ENCODE measurements around the gene EXTL2. TPM values are rescaled to one million over a fixed set of nuclear protein-coding genes. Genes with fewer than 3 reads are reported as not detected.

Gene EXTL2
- polyA plus RNA-seq, 1 donor (not counting 4 experiments of a cell fraction or from before 2014, with no cell fraction given) = 20.2 TPM

DNA sequence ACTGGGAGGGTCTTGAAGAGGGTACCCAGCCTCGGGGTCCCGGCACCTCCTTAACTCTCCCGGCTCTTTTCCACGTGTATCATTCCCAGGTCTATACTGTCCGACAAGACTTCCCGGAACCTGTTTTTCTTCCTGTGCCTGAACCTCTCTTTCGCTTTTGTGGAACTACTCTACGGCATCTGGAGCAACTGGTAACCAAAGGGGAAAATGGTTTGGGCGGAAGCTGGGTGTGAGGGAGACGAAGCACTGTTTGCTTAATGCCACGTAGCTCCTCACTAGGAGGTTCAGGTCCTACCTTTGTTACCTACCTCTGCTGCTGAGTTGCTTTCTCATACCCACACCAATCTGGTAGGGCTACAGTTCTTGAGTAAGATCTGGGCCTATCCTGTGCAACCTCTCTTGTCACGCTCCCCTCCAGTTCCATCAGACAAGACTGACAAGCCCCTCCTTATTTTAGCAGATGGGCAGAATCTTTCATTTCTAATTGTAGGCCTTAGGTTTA, 1.9 kb upstream of the EXTL2 start:
- FAIRE-seq = peak; percentile 20

DNA sequence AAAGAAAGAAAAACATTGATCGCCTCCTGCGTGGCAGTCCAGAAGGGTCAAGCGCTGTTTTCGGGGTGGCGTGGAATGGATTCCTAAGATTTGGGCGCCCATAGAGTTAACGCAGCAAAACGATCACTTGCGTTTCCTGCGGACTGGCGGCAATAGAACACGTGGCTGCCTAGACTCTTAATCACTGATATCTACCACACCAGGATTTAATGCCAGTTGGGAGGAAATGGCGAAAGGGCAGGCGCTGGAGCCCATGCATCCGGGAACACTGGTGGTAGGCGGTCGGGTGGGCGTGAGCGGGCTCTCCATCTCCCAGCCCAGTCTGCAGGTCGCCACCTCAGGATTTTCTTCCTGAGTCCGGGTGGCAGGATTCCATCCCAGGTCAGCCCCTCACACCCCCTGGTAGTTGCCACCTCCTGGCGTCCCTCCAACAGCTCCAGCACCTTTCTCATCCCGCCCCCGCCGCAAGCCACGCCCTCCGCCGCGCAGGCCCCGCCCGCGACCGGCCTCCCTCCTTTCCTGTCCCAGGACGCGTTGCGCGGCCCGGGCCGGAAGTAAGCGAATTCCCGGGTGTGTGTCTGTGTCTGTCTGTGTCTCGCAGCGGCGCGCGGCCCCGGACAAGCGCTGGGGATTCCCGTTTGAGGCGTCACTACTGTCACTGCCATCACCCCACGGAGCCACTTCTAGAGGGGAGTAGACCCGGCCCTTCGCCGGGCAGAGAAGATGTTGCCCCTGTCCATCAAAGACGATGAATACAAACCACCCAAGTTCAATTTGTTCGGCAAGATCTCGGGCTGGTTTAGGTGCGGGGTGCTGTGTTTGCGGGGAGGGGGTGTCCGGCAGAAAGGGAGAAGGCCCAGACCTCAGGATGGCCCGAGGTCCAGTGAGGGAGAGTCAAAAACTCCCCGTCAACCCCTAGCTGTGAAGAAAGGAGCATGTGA, 1.2 kb upstream of the EXTL2 start, which contains the start of gene SLC30A7:
Gene SLC30A7 (plus strand): TSS at position 551 of the 941 bp plus-strand sequence. CDS start 173 bp downstream, at position 724.
- TF ChIP-seq EZH2 (IDR thresholded peaks at IDR 0.05; ENCODE audit: low read length) = no peak
- no peak for TF ChIP-seq CTCF (optimal IDR thresholded peaks at IDR 0.05 in 1 of 3, IDR thresholded peaks at IDR 0.05 in 1 of 3, conservative IDR thresholded peaks at IDR 0.05 in 1 of 3; ENCODE audit: extremely low read depth in 1 of 3, insufficient read depth in 2 of 3, low read length in 3 of 3)
- DNase-seq (ENCODE audit: low read depth, low spot score) (peak; percentile 41), FAIRE-seq (no peak)
- H3K27me3 ChIP-seq (ENCODE audit: control insufficient read depth, extremely low read depth, insufficient read depth, low read length) = no peaks in the 10 kb centered on the region
- H3K36me3 ChIP-seq (ENCODE audit: control insufficient read depth in 2 of 2, extremely low read depth in 1 of 2, insufficient read depth in 2 of 2, low read length in 2 of 2) = peaks cover 3 to 6% of the 10 kb centered on the region in 2 experiments
- no peaks in the 10 kb centered on the region for H3K9me1 ChIP-seq (ENCODE audit: control insufficient read depth, extremely low read depth, insufficient read depth, low read length)
- H4K20me1 ChIP-seq (ENCODE audit: control insufficient read depth, extremely low read depth, insufficient read depth, low read length) = no peaks in the 10 kb centered on the region
- H3K4me3 ChIP-seq (ENCODE audit: control insufficient read depth in 2 of 3, extremely low read depth in 1 of 3, insufficient read depth in 2 of 3, low read depth in 1 of 3, low read length in 3 of 3) = peak within 1 kb of the TSS; percentile 80 to 98 (median 94)
- no peaks in the 10 kb centered on the region for H3K9me3 ChIP-seq (ENCODE audit: control insufficient read depth, low read depth, low read length)
- peaks cover 36% of the 10 kb centered on the region for H3K79me2 ChIP-seq (ENCODE audit: control insufficient read depth, insufficient read depth, low read length)
- H3K9ac ChIP-seq (ENCODE audit: control insufficient read depth, extremely low read depth, insufficient read depth, low read length) = peak within 1 kb of the TSS; percentile 100
- dilution Hi-C loops (cut with MboI; ENCODE audit: extremely low pct_ligation_motif_present, low sequenced_read_pairs) = no loop called here
- peak within 1 kb of the TSS; percentile 83 for H2AFZ ChIP-seq (ENCODE audit: control insufficient read depth, low read length)
- H3K4me1 ChIP-seq (ENCODE audit: control insufficient read depth, extremely low read depth, insufficient read depth, low read length) = peaks cover 17% of the 10 kb centered on the region
- H3K4me2 ChIP-seq (ENCODE audit: control insufficient read depth, extremely low read depth, insufficient read depth, low read depth, low read length) = peak within 1 kb of the TSS; percentile 55
- peak within 1 kb of the TSS; percentile 99 for H3K27ac ChIP-seq (ENCODE audit: control insufficient read depth, insufficient read depth, low read length)

More for the DNA sequence above, 1.9 kb upstream of the EXTL2 start:
- Histone ChIP-seq H4K20me1 (ENCODE audit: control insufficient read depth, extremely low read depth, insufficient read depth, low read length) (no peaks in the 10 kb centered on the region), H3K27me3 (ENCODE audit: control insufficient read depth, extremely low read depth, insufficient read depth, low read length) (no peaks in the 10 kb centered on the region), H2AFZ (ENCODE audit: control insufficient read depth, low read length) (peak overlapping the region; percentile 83), H3K27ac (ENCODE audit: control insufficient read depth, insufficient read depth, low read length) (peak overlapping the region; percentile 99), H3K36me3 (ENCODE audit: control insufficient read depth in 2 of 2, extremely low read depth in 1 of 2, insufficient read depth in 2 of 2, low read length in 2 of 2) (peaks cover 3 to 6% of the 10 kb centered on the region in 2 experiments), H3K9ac (ENCODE audit: control insufficient read depth, extremely low read depth, insufficient read depth, low read length) (peak overlapping the region; percentile 100), H3K4me2 (ENCODE audit: control insufficient read depth, extremely low read depth, insufficient read depth, low read depth, low read length) (peak overlapping the region; percentile 55), H3K79me2 (ENCODE audit: control insufficient read depth, insufficient read depth, low read length) (peaks cover 36% of the 10 kb centered on the region), H3K4me3 (ENCODE audit: control insufficient read depth in 2 of 3, extremely low read depth in 1 of 3, insufficient read depth in 2 of 3, low read depth in 1 of 3, low read length in 3 of 3) (peak overlapping the region; percentile 80 to 98 (median 94)), H3K9me3 (ENCODE audit: control insufficient read depth, low read depth, low read length) (no peaks in the 10 kb centered on the region), H3K9me1 (ENCODE audit: control insufficient read depth, extremely low read depth, insufficient read depth, low read length) (no peaks in the 10 kb centered on the region), H3K4me1 (ENCODE audit: control insufficient read depth, extremely low read depth, insufficient read depth, low read length) (peaks cover 17% of the 10 kb centered on the region)
- DNase-seq (ENCODE audit: low read depth, low spot score) = peak; percentile 21
- dilution Hi-C loops (cut with MboI; ENCODE audit: extremely low pct_ligation_motif_present, low sequenced_read_pairs) = no loop called here
- TF ChIP-seq EZH2 (IDR thresholded peaks at IDR 0.05; ENCODE audit: low read length) (no peak), CTCF (optimal IDR thresholded peaks at IDR 0.05 in 1 of 3, IDR thresholded peaks at IDR 0.05 in 1 of 3, conservative IDR thresholded peaks at IDR 0.05 in 1 of 3; ENCODE audit: extremely low read depth in 1 of 3, insufficient read depth in 2 of 3, low read length in 3 of 3) (no peak)
